IPS DF 19.7 (cell line): ENCODE results near the gene SART1.
"Not testable (repeated sequence)": the region's sequence is repeated elsewhere in the genome, so short reads cannot be mapped to it uniquely, and the experiment has no call there.

Experiments used
- DNase-seq: peaks from one replicate; pipeline ENCODE4 v3.0.0-alpha.2; 2013; ENCODE audit warnings: low read depth, low spot score

The SART1 gene

DNA sequence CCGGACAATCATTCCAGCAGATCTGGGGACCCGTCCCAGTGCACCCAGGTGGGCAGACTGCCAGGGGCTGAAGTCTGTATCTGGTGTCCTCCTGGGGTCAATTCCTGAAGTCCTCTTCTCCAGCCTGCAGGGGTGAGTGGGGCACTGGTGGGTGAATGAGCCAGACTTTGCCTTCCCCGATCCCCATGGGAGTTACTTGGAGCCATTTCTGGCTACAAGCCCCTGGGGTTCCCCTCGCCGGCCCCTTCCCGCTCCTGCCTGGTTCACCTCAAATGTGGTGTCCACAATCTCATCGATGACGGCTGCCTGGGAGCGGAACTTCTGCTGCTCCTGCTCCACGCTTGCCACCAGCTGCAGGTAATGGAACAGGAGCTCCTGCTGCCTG lies 55.3 kb downstream of the SART1 start:
- DNase-seq: no peak

DNA sequence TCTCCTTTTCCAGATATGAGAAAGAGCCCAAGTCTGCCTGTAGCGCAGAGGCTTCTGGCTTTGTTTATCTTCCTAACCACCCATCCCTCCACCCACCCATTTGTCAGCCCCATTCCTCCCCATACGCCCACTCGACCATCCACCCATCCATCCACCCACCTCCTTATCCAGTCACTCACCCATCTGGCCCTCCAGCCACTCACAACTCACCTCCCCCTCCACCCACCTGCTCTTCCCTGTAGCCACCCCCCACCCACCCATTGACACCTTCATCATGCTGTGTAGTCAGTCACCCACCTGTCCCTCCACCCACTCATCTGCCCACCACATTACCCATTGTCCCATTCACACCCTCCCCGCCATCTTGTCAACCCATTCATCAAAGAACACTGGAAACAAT lies 55.8 kb downstream of the SART1 start:
- DNase-seq: no peak

DNA sequence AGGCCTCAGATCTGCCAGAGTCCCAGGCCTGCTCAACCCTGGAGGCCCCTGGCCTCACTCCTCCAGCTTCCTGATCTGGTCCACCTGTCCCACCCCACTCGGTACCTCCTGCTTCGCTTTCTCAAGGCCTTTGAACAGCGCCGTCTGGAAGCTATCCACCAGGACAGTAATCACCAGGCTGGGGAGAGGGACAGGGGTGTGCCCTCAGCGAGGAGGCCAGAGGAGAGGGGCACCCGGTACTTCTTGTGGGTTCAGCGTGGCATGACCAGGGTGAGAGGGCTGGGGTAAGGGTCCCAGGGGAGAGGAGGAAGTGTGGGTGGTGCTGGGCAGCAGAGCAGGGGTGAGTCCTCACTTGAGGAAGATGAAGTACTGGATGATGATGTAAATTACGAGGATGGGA lies 58.7 kb downstream of the SART1 start:
- DNase-seq: no peak

DNA sequence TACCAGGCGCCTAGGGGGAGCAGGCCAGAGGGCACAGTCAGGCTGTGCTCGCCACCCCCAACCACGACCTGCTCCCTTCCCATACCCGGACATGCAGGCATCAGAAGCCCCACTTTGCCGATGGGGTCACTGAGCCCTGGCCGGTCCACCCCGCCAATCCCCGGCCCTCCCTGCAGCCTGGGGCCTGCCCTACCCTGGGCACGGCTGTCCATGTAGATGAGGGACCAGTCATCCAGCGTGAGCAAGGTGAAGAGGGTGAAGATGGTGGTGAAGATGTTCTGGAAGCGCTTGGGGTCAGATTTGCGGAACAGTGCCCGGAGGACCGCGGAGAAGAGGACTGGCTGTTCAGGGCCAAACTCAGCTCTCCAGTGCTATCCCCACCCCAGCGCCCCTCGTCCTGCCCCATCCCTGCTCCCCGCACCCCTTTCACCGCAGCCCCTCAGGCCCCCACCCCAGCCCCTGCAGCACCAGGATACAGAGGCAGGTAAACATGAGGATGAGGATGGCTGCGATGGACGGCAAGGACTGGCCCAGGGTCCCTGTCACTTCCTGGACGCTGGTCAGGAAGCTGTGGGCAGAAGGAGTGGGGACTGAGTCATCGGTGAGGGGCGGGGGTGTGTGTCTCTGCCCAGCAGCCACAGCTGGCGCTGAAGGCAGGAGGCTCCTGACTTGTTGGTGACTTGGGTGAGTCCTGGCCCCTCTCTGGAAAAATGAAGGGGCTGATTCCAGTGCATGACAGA lies 59.3 kb downstream of the SART1 start:
- DNase-seq: no peak

DNA sequence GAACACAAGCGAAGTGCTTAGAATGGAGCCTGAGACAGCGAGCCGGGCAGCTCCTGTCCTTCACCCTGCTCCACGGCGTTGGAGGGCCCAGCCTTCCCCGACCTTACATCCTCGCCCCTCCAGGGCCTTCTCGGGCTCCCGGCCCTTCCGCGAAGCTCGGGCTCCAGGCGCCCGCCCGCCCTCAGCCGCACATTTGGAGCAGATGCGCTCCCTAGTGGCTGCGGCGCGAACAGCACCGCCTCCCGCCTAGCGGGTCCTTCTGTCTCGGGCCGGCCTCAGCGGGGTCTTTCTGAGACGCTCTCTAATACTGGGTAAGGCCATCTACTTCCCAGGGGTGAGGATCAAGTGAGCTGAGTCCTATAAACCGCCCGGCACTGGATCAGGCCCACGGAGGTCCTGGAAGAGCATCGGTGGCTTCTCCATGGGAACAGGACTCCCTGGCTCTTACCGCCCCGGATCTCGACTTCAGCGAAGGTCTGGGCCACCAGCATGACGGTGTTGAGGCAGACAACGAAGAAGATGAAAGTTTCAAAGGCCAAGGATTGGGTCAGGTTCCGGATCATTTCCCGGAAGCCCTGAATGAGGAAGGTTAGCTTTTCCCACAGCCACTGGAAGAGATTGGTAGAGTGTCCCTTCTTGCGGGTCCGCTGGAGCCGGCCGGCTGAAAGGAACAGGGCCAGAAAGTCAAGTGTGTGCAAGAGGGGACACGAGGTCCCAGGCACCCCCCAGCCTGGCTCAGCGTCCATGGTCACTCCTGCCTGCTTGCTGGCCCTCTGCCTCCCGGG lies 61.1 kb downstream of the SART1 start:
- DNase-seq: no peak

DNA sequence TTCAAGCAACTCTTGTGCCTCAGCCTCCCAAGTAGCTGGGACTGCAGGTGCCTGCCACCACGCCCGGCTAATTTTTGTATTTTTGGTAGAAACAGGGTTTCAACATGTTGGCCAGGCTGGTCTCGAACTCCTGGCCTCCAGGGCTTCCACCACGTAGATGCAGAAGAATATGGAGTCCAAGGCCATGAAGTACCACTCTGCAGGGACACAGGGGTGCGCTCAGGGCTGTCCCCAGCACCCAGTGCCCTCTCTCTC lies 61.6 kb downstream of the SART1 start:
- not testable (repeated sequence) for DNase-seq

DNA sequence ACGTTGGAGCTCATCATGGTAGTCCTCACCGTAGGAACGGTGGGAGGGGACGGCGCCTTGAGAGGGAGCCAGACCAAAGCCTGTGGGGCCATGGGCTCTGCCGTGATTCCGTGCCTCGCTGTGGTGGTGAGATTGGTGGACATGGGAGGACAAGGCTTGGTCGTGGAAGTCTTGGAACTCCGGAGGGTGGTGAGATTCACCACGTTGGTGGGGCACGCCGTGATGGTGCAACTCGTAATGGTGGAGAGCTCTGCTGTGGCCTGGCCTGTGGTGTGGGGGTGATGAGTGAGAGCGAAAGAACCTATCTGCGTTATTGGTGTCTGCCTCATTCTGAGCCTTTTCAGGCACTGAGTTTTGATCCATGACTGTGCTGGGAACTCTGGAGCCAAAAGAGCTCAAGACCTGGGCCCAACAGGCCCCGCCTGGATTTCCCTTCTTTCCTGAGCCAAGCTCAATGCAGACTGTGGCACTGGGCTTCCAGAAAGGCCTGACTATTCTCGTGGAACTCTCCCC lies 64.5 kb downstream of the SART1 start, which contains the start of gene CATSPER1:
Gene CATSPER1, minus strand, starts transcription at position 463 of the 513 bp plus-strand sequence. Its CDS starts 100 bp downstream, at position 363.
- DNase-seq: no peak
